ENCODE results near the gene RNF212B. TPM values are rescaled to one million over a fixed set of nuclear protein-coding genes. Genes with fewer than 3 reads are reported as not detected.
"Not testable (repeated sequence)": the region's sequence is repeated elsewhere in the genome, so short reads cannot be mapped to it uniquely, and the experiment has no call there.

The RNF212B gene
- total and polyA plus RNA-seq, 10 of the 15 experiments (the other 5 are each of a cell fraction or from before 2014, with no cell fraction given) = not detected

DNA sequence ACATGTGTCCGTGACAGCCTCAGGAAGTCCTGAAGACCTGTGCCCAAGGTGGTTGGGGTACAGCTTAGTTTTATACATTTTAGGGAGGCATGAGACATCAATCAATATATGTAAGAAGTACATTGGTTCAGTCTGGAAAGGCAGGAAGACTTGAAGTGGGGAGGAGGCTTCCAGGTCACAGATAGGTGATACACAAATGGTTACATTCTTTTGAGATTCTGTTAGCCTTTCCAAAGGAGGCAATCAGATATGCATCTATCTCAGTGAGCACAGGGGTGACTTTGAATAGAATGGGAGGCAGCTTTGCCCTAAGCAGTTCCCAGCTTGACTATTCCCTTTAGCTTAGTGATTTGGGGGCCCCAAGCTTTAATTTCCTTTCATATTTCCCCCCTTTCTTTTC, 38.6 kb upstream of the RNF212B start:
- H3K4me3 ChIP-seq; H3K79me2 ChIP-seq (ENCODE audit: control insufficient read depth, insufficient read depth, low read length); H3K36me3 ChIP-seq (ENCODE audit: control insufficient read depth in 2 of 2, insufficient read depth in 2 of 2, low read length in 1 of 2); H3K4me2 ChIP-seq (ENCODE audit: control insufficient read depth, insufficient read depth); H4K20me1 ChIP-seq (ENCODE audit: control insufficient read depth, insufficient read depth); BruUV-seq (replicated peaks); H3K27me3 ChIP-seq (replicated peaks in 1 of 2; ENCODE audit: control insufficient read depth in 2 of 2, insufficient read depth in 2 of 2, low read length in 1 of 2); ATAC-seq; in situ Hi-C loops (cut with MboI); H3K9me3 ChIP-seq (replicated peaks; ENCODE audit: control insufficient read depth, insufficient read depth, low read length); H3K27ac ChIP-seq (ENCODE audit: control insufficient read depth, insufficient read depth); FAIRE-seq; intact Hi-C loops (cut with micrococcal nuclease; ENCODE audit: unreplicated experiment); POLR2A ChIA-PET; H3K9ac ChIP-seq (ENCODE audit: control insufficient read depth, insufficient read depth, low read length); H3K4me1 ChIP-seq (ENCODE audit: control insufficient read depth, insufficient read depth, low read length); H2AFZ ChIP-seq (ENCODE audit: control insufficient read depth, low read depth, low read length); DNase-seq (ENCODE audit: low read depth, low spot score); SMC1A ChIA-PET (ENCODE audit: uncharacterized antibody, unreplicated experiment): not testable (repeated sequence)
- WGBS (ENCODE audit: insufficient coverage, insufficient replicate concordance, low lambda C conversion rate, missing lambda C conversion rate) = 44% methylated on average over 1 of the region's 1 CpG
- ChIA-PET RAD21 (ENCODE audit: unreplicated experiment) (interaction anchor here (0.7 kb wide), 1 partner anchor 174 kb away, joined by 3 read pairs; no protein-coding TSS in a partner anchor), CTCF (interaction anchor here (1.4 to 1.6 kb wide), 2 partner anchors 9 to 12 kb away, joined by 3 to 6 read pairs; no protein-coding TSS in a partner anchor)

DNA sequence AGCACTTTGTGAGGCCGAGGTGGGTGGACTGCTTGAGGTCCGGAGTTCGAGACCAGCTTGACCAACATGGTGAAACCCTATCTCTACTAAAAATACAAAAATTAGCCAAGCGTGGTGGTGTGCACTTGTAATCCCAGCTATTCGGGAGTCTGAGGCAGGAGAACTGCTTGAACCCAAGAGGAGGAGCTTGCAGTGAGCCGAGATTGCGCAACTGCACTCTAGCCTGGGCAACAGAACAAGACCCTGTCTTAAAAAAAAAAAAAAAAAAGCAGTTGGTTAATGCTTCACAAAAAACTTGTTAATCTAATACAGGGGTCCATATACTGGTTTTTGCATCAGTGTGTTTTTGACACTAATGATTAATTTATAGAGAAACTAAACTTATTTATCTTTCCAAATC, 35.7 kb upstream of the RNF212B start:
- no peak for FAIRE-seq
- TF ChIP-seq POLR2AphosphoS2 (IDR thresholded peaks at IDR 0.05; ENCODE audit: low read depth, low read length) (no peak), ZNF207 (IDR thresholded peaks at IDR 0.05; ENCODE audit: borderline replicate concordance) (no peak), GABPA (IDR thresholded peaks at IDR 0.05; ENCODE audit: low read depth) (no peak), NFYB (IDR thresholded peaks at IDR 0.05; ENCODE audit: insufficient read depth, low read depth, low read length) (no peak), DPF2 (IDR thresholded peaks at IDR 0.05) (no peak), SMARCA5 (IDR thresholded peaks at IDR 0.05) (no peak), NR2C1 (IDR thresholded peaks at IDR 0.05) (no peak), CREM (IDR thresholded peaks at IDR 0.05; ENCODE audit: low read depth) (no peak)
- TF ChIP-seq, protein P1, sequence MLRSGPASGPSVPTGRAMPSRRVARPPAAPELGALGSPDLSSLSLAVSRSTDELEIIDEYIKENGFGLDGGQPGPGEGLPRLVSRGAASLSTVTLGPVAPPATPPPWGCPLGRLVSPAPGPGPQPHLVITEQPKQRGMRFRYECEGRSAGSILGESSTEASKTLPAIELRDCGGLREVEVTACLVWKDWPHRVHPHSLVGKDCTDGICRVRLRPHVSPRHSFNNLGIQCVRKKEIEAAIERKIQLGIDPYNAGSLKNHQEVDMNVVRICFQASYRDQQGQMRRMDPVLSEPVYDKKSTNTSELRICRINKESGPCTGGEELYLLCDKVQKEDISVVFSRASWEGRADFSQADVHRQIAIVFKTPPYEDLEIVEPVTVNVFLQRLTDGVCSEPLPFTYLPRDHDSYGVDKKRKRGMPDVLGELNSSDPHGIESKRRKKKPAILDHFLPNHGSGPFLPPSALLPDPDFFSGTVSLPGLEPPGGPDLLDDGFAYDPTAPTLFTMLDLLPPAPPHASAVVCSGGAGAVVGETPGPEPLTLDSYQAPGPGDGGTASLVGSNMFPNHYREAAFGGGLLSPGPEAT (IDR thresholded peaks at IDR 0.05; ENCODE audit: low read depth) = no peak
- BruUV-seq (replicated peaks) = no TSS peak

More for the DNA sequence above, 35.7 kb upstream of the RNF212B start:
- H3K9ac ChIP-seq (ENCODE audit: control insufficient read depth, insufficient read depth, low read length) = no peak overlapping the region
- DNase-seq (ENCODE audit: low read depth, low spot score) = no peak
- CTCF ChIA-PET = no interaction called here
- H3K36me3 ChIP-seq (ENCODE audit: control insufficient read depth in 2 of 2, insufficient read depth in 2 of 2, low read length in 1 of 2) = no peaks in the 10 kb centered on the region
- no peak for ATAC-seq
- POLR2A ChIA-PET = no interaction called here
- H3K4me1 ChIP-seq (ENCODE audit: control insufficient read depth, insufficient read depth, low read length) = no peaks in the 10 kb centered on the region
- intact Hi-C loops (cut with micrococcal nuclease; ENCODE audit: unreplicated experiment) (no loop called here), in situ Hi-C loops (cut with MboI) (no loop called here)
- no peaks in the 10 kb centered on the region for H3K79me2 ChIP-seq (ENCODE audit: control insufficient read depth, insufficient read depth, low read length)
- RAD21 ChIA-PET (ENCODE audit: unreplicated experiment) = no interaction called here
- H3K27me3 ChIP-seq (replicated peaks in 1 of 2; ENCODE audit: control insufficient read depth in 2 of 2, insufficient read depth in 2 of 2, low read length in 1 of 2) = no peaks in the 10 kb centered on the region
- H3K9me3 ChIP-seq (replicated peaks; ENCODE audit: control insufficient read depth, insufficient read depth, low read length) = no peaks in the 10 kb centered on the region
- no peaks in the 10 kb centered on the region for H4K20me1 ChIP-seq (ENCODE audit: control insufficient read depth, insufficient read depth)
- no peak overlapping the region for H3K4me2 ChIP-seq (ENCODE audit: control insufficient read depth, insufficient read depth)
- WGBS (ENCODE audit: insufficient coverage, insufficient replicate concordance, low lambda C conversion rate, missing lambda C conversion rate) = 21% methylated on average over 5 of the region's 7 CpGs
- SMC1A ChIA-PET (ENCODE audit: uncharacterized antibody, unreplicated experiment) = no interaction called here
- no peak overlapping the region for H2AFZ ChIP-seq (ENCODE audit: control insufficient read depth, low read depth, low read length)
- H3K4me3 ChIP-seq = no peak overlapping the region
- H3K27ac ChIP-seq (ENCODE audit: control insufficient read depth, insufficient read depth) = no peak overlapping the region

All from GM12878 (cell line).